CD14-positive monocyte (primary cell): ENCODE data around the gene EIF4A3. TPM values are rescaled to one million over a fixed set of nuclear protein-coding genes. Genes with fewer than 3 reads are reported as not detected.

Source experiments
- DNase-seq, 3 donors: peaks; one replicate each; pipeline ENCODE4 v3.0.0-alpha.2; 2011 to 2022
- H2AFZ ChIP-seq: 2 replicates; pipeline ENCODE4 v1.6.0; 2012; ENCODE audit warnings: mild to moderate bottlenecking, low read depth, low read length, inconsistent platforms; ENCODE audit not compliant: insufficient read depth, poor library complexity, severe bottlenecking
- H3K27ac ChIP-seq, 2 donors: 1 replicate in 1 of 2; 2 replicates in 1 of 2; pipeline ENCODE4 v1.5.1; 2012 to 2013; ENCODE audit warnings: low read length in 2 of 2, control low read depth in 1 of 2, inconsistent platforms in 1 of 2, low read depth in 1 of 2, mild to moderate bottlenecking in 1 of 2
- H3K27me3 ChIP-seq, 2 donors: one replicate each; pipeline versions ENCODE4 v1.6.0 to v1.6.1; 2011 to 2013; ENCODE audit warnings: low read length in 2 of 2; ENCODE audit not compliant: control insufficient read depth in 2 of 2, insufficient read depth in 2 of 2
- H3K36me3 ChIP-seq, 2 donors: replicated peaks in 1 of 2; 1 replicate in 1 of 2; 2 replicates in 1 of 2; pipeline versions ENCODE4 v1.5.1 to v1.6.1; 2012 to 2013; ENCODE audit warnings: low read length in 2 of 2, control low read depth in 1 of 2, inconsistent platforms in 1 of 2, mild to moderate bottlenecking in 1 of 2; ENCODE audit not compliant: insufficient read depth in 2 of 2, control insufficient read depth in 1 of 2
- H3K4me1 ChIP-seq, 2 donors: 1 replicate in 1 of 2; 2 replicates in 1 of 2; pipeline versions ENCODE4 v1.5.1 to v1.6.1; 2012 to 2013; ENCODE audit warnings: low read length in 2 of 2, control low read depth in 1 of 2, inconsistent platforms in 1 of 2, mild to moderate bottlenecking in 1 of 2, moderate library complexity in 1 of 2; ENCODE audit not compliant: insufficient read depth in 2 of 2, control insufficient read depth in 1 of 2
- H3K4me2 ChIP-seq: replicated peaks from 2 replicates; pipeline ENCODE3; 2012; ENCODE audit warnings: low read length, moderate library complexity, mild to moderate bottlenecking; ENCODE audit not compliant: poor library complexity, severe bottlenecking; ENCODE audit errors: extremely low read depth
- H3K4me3 ChIP-seq, 3 experiments: fragments of 200-600 bp in 1 of 3; sonication (generic) in 1 of 3; replicated peaks in 1 of 3; 1 replicate in 2 of 3; 2 replicates in 1 of 3; pipeline ENCODE4 v1.5.1; 2011 to 2013; ENCODE audit warnings: low read length in 3 of 3, mild to moderate bottlenecking in 3 of 3, control low read depth in 2 of 3, low read depth in 2 of 3, inconsistent platforms in 1 of 3, moderate library complexity in 1 of 3
- H3K79me2 ChIP-seq: 2 replicates; pipeline ENCODE4 v1.6.0; 2012; ENCODE audit warnings: mild to moderate bottlenecking, control low read depth, inconsistent platforms, low read length, moderate library complexity; ENCODE audit not compliant: insufficient read depth
- H3K9ac ChIP-seq: 2 replicates; pipeline ENCODE4 v1.6.0; 2017; ENCODE audit warnings: low read length, mild to moderate bottlenecking; ENCODE audit not compliant: insufficient read depth, poor library complexity, severe bottlenecking
- H3K9me3 ChIP-seq, 2 donors: replicated peaks in 1 of 2; 1 replicate in 1 of 2; 2 replicates in 1 of 2; pipeline versions ENCODE4 v1.5.1 to v1.6.1; 2012 to 2013; ENCODE audit warnings: low read length in 2 of 2, control low read depth in 1 of 2; ENCODE audit not compliant: control insufficient read depth in 1 of 2, insufficient read depth in 1 of 2
- H4K20me1 ChIP-seq: 2 replicates; pipeline ENCODE4 v1.6.0; 2012; ENCODE audit warnings: mild to moderate bottlenecking, low read length, control low read depth, moderate library complexity; ENCODE audit not compliant: insufficient read depth
- H3K27ac Mint-ChIP-seq, 7 donors: one replicate each; pipeline ENCODE4 v1.8.0; 2020; ENCODE audit warnings: mild to moderate bottlenecking in 7 of 7, mixed read lengths in 7 of 7, moderate library complexity in 6 of 7, inconsistent platforms in 2 of 7
- H3K27me3 Mint-ChIP-seq, 3 donors: one replicate each; pipeline ENCODE4 v1.8.0; 2021 to 2022; ENCODE audit warnings: low read depth in 3 of 3, mild to moderate bottlenecking in 3 of 3, mixed read lengths in 3 of 3, moderate library complexity in 3 of 3, inconsistent platforms in 1 of 3
- H3K36me3 Mint-ChIP-seq, 2 donors: one replicate each; pipeline ENCODE4 v1.8.0; 2020; ENCODE audit warnings: mixed read lengths in 2 of 2, inconsistent platforms in 1 of 2, mild to moderate bottlenecking in 1 of 2
- H3K4me1 Mint-ChIP-seq: one replicate; pipeline ENCODE4 v1.8.0; 2020; ENCODE audit warnings: mild to moderate bottlenecking, mixed read lengths
- H3K4me3 Mint-ChIP-seq, 2 donors: one replicate each; pipeline ENCODE4 v1.8.0; 2020; ENCODE audit warnings: mild to moderate bottlenecking in 2 of 2, mixed read lengths in 2 of 2, moderate library complexity in 1 of 2
- H3K9me3 Mint-ChIP-seq, 7 donors: one replicate each; pipeline ENCODE4 v1.8.0; 2020 to 2022; ENCODE audit warnings: mixed read lengths in 7 of 7, mild to moderate bottlenecking in 6 of 7, moderate library complexity in 6 of 7, inconsistent platforms in 2 of 7
- WGBS: methylation state at CpG from one replicate; pipeline ENCODE4 v1.1.5; 2013; ENCODE audit warnings: missing lambda C conversion rate; ENCODE audit not compliant: insufficient coverage; 5-methylcytosine and 5-hydroxymethylcytosine counted together
- intact Hi-C, 2 donors: fragments of 100-400 bp; cut with micrococcal nuclease; formaldehyde crosslinking; loops; one replicate each; pipeline versions ENCODE4 v1.15.0 to v1.15.1; 2023
- polyA plus RNA-seq, 3 donors: library from polyadenylated mRNA; depleted of rRNA in 1 of 3; unstranded in 2 of 3; stranded (reverse) in 1 of 3; fragments of 300-500 nt in 2 of 3; fragments of >200 nt in 1 of 3; fragmentation: Illumina TruSeq in 2 of 3; gene quantifications; 1 replicate in 2 of 3; 2 replicates in 1 of 3; pipeline ENCODE4 v1.2.3, GENCODE V29; 2012 to 2021
- TF ChIP-seq, protein P1 (sequence below): fragments of 200-600 bp; IDR thresholded peaks from one replicate; pipeline ENCODE4 v1.8.0; 2022; ENCODE audit warnings: antibody characterized with exemption, mild to moderate bottlenecking

Gene EIF4A3
- polyA plus RNA-seq, 3 donors = 101 to 180 (median 106) TPM

DNA sequence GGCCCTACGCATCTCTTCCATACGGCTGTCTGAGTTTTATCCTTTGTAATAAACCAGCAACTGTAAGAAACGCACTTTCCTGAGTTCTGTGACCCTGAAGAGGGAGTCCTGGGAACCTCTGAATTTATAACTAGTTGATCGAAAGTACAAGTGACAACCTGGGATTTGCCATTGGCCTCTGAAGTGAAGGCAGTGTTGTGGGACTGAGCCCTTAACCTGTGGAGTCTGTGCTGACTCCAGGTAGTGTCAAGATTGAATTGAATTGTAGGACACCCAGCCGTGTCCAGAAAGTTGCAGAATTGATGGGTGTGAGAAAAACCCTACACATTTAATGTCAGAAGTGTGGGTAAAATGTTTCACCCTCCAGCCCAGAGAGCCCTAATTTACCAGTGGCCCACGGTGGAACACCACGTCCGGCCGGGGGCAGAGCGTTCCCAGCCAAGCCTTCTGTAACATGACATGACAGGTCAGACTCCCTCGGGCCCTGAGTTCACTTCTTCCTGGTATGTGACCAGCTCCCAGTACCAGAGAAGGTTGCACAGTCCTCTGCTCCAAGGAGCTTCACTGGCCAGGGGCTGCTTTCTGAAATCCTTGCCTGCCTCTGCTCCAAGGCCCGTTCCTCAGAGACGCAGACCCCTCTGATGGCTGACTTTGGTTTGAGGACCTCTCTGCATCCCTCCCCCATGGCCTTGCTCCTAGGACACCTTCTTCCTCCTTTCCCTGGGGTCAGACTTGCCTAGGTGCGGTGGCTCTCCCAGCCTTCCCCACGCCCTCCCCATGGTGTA is 44.1 kb downstream of the EIF4A3 start:
- DNase-seq = no peak
- intact Hi-C loops = loop anchor here in 1 of 2 donors (5.0 kb wide), 1 partner anchor 159 kb away; the partner anchor contains the start of gene RNF213

More for the DNA sequence above, 44.1 kb downstream of the EIF4A3 start:
- TF ChIP-seq, protein P1, sequence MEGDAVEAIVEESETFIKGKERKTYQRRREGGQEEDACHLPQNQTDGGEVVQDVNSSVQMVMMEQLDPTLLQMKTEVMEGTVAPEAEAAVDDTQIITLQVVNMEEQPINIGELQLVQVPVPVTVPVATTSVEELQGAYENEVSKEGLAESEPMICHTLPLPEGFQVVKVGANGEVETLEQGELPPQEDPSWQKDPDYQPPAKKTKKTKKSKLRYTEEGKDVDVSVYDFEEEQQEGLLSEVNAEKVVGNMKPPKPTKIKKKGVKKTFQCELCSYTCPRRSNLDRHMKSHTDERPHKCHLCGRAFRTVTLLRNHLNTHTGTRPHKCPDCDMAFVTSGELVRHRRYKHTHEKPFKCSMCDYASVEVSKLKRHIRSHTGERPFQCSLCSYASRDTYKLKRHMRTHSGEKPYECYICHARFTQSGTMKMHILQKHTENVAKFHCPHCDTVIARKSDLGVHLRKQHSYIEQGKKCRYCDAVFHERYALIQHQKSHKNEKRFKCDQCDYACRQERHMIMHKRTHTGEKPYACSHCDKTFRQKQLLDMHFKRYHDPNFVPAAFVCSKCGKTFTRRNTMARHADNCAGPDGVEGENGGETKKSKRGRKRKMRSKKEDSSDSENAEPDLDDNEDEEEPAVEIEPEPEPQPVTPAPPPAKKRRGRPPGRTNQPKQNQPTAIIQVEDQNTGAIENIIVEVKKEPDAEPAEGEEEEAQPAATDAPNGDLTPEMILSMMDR = no peak
- Histone ChIP-seq H3K4me1 (peaks cover 23 to 27% of the 10 kb centered on the region in 2 donors), H3K79me2 (peaks cover 12% of the 10 kb centered on the region), H4K20me1 (peaks cover 35% of the 10 kb centered on the region), H2AFZ (no peak overlapping the region), H3K36me3 (peaks cover 10 to 25% of the 10 kb centered on the region in 2 donors), H3K9me3 (no peaks in the 10 kb centered on the region), H3K27me3 (no peaks in the 10 kb centered on the region), H3K4me3 (peak overlapping the region in 1 of 3 experiments; percentile 80), H3K27ac (no peak overlapping the region), H3K9ac (peak overlapping the region; percentile 93), H3K4me2 (peak overlapping the region; percentile 82)
- Mint-ChIP-seq H3K27me3 (peaks cover 0 to 2% (median 0%) of the 10 kb centered on the region in 3 donors), H3K4me1 (peaks cover 34% of the 10 kb centered on the region), H3K27ac (peak overlapping the region in 3 of 7 donors; percentile 27 to 95 (median 33)), H3K9me3 (no peaks in the 10 kb centered on the region), H3K4me3 (peak overlapping the region; percentile 93 to 96), H3K36me3 (peaks cover 11 to 36% of the 10 kb centered on the region in 2 donors)
- 96% methylated on average over 11 of the region's 15 CpGs for WGBS
